Spinal cord (tissue), 10 donors: ENCODE results near the gene TXNDC9. TPM values are rescaled to one million over a fixed set of nuclear protein-coding genes. Genes with fewer than 3 reads are reported as not detected.
"Not testable (repeated sequence)": the region's sequence is repeated elsewhere in the genome, so short reads cannot be mapped to it uniquely, and the experiment has no call there.

Source experiments
- DNase-seq, 6 donors: peaks; one replicate each; pipeline versions ENCODE4 v3.0.0 to v3.0.0-alpha.2; 2013 to 2015; ENCODE audit warnings: low spot score in 6 of 6, low read depth in 4 of 6
- H3K27ac ChIP-seq: one replicate; pipeline ENCODE4 v1.5.1; 2013; ENCODE audit warnings: low read depth, low read length, control low read depth
- H3K27me3 ChIP-seq: one replicate; pipeline ENCODE4 v1.6.1; 2013; ENCODE audit warnings: low read length; ENCODE audit not compliant: control insufficient read depth, insufficient read depth
- H3K36me3 ChIP-seq: one replicate; pipeline ENCODE4 v1.6.1; 2013; ENCODE audit warnings: low read length; ENCODE audit not compliant: control insufficient read depth, insufficient read depth
- H3K4me1 ChIP-seq: one replicate; pipeline ENCODE4 v1.6.1; 2013; ENCODE audit warnings: low read length; ENCODE audit not compliant: control insufficient read depth, insufficient read depth
- H3K4me3 ChIP-seq: one replicate; pipeline ENCODE4 v1.5.1; 2013; ENCODE audit warnings: low read depth, low read length, control low read depth
- H3K9me3 ChIP-seq: one replicate; pipeline ENCODE4 v1.6.1; 2013; ENCODE audit warnings: low read length; ENCODE audit not compliant: control insufficient read depth, insufficient read depth
- WGBS: methylation state at CpG from one replicate; pipeline ENCODE4 v1.1.5; 2013; ENCODE audit warnings: missing lambda C conversion rate; ENCODE audit not compliant: insufficient coverage; 5-methylcytosine and 5-hydroxymethylcytosine counted together
- polyA plus RNA-seq, 2 donors: library from polyadenylated mRNA; unstranded; fragments of 120-200 nt; gene quantifications; one replicate each; pipeline ENCODE4 v1.2.1, GENCODE V29; 2013; ENCODE audit not compliant: insufficient read length in 2 of 2
- total RNA-seq, 2 donors: library from RNA; depleted of rRNA in 1 of 2; stranded (reverse); fragments of 120-200 nt in 1 of 2; fragments of >200 nt in 1 of 2; gene quantifications; one replicate each; pipeline versions ENCODE4 v1.2.3 to v1.2.4, GENCODE V29; 2013 to 2014
- donor health status: healthy.

TXNDC9 gene
- total and polyA plus RNA-seq, 4 donors: 31.7 to 54.6 (median 40.3) TPM

- 100% methylated on average over 1 of the region's 2 CpGs for WGBS
- Histone ChIP-seq H3K27me3 (no peaks in the 10 kb centered on the region), H3K36me3 (peaks cover 12% of the 10 kb centered on the region), H3K4me1 (no peaks in the 10 kb centered on the region), H3K27ac (no peak overlapping the region), H3K9me3 (no peaks in the 10 kb centered on the region), H3K4me3 (no peak overlapping the region)
- no peak for DNase-seq
These were observed 29.5 kb upstream of the TXNDC9 start for GRCh38 chr2:99365661-99366060.

- DNase-seq: no peak
- H3K4me1 ChIP-seq: no peaks in the 10 kb centered on the region
- H3K36me3 ChIP-seq: no peaks in the 10 kb centered on the region
- H3K9me3 ChIP-seq: no peaks in the 10 kb centered on the region
- no peak overlapping the region for H3K4me3 ChIP-seq
- H3K27me3 ChIP-seq: no peaks in the 10 kb centered on the region
- H3K27ac ChIP-seq: no peak overlapping the region
These were observed 20.7 kb upstream of the TXNDC9 start for GRCh38 chr2:99356853-99357252.

GRCh38 chr2:99354825-99355224, 18.7 kb upstream of the TXNDC9 start:
- H3K27ac ChIP-seq, DNase-seq, H3K9me3 ChIP-seq, H3K27me3 ChIP-seq, H3K36me3 ChIP-seq, H3K4me3 ChIP-seq, H3K4me1 ChIP-seq: not testable (repeated sequence)
- WGBS: 100% methylated on average over 3 of the region's 8 CpGs

- WGBS: no CpG with 5 or more reads among the region's 1 CpG
- Histone ChIP-seq H3K27me3 (no peaks in the 10 kb centered on the region), H3K36me3 (no peaks in the 10 kb centered on the region), H3K27ac (no peak overlapping the region), H3K4me1 (no peaks in the 10 kb centered on the region), H3K9me3 (no peaks in the 10 kb centered on the region), H3K4me3 (no peak overlapping the region)
- no peak for DNase-seq
These were observed 17.9 kb upstream of the TXNDC9 start for GRCh38 chr2:99354070-99354469.

GRCh38 chr2:99350194-99350593, 14.1 kb upstream of the TXNDC9 start:
- Histone ChIP-seq H3K4me3 (no peak overlapping the region), H3K27ac (no peak overlapping the region)
- no peak for DNase-seq

GRCh38 chr2:99348173-99348572, 12.0 kb upstream of the TXNDC9 start:
- Histone ChIP-seq H3K4me1 (no peaks in the 10 kb centered on the region), H3K4me3 (no peak overlapping the region), H3K36me3 (no peaks in the 10 kb centered on the region), H3K27ac (no peak overlapping the region), H3K27me3 (no peaks in the 10 kb centered on the region), H3K9me3 (no peaks in the 10 kb centered on the region)
- WGBS: 100% methylated on average over 2 of the region's 3 CpGs
- DNase-seq: no peak

More at GRCh38 chr2:99350194-99350593, 14.1 kb upstream of the TXNDC9 start:
- H3K9me3 ChIP-seq: no peaks in the 10 kb centered on the region
- H3K4me1 ChIP-seq: no peaks in the 10 kb centered on the region
- H3K36me3 ChIP-seq: no peaks in the 10 kb centered on the region
- H3K27me3 ChIP-seq: no peaks in the 10 kb centered on the region

GRCh38 chr2:99346218-99346617, 10.1 kb upstream of the TXNDC9 start:
- no peak for DNase-seq
- H3K4me1 ChIP-seq: no peaks in the 10 kb centered on the region
- no peaks in the 10 kb centered on the region for H3K9me3 ChIP-seq
- no peak overlapping the region for H3K4me3 ChIP-seq
- no peaks in the 10 kb centered on the region for H3K27me3 ChIP-seq
- no peak overlapping the region for H3K27ac ChIP-seq
- no peaks in the 10 kb centered on the region for H3K36me3 ChIP-seq

GRCh38 chr2:99345446-99345845, 9.3 kb upstream of the TXNDC9 start:
- not testable (repeated sequence) for DNase-seq, H3K27ac ChIP-seq, H3K36me3 ChIP-seq, H3K4me3 ChIP-seq, H3K9me3 ChIP-seq, H3K4me1 ChIP-seq, H3K27me3 ChIP-seq
- 97% methylated on average over 5 of the region's 7 CpGs for WGBS

GRCh38 chr2:99342536-99342935, 6.4 kb upstream of the TXNDC9 start:
- Histone ChIP-seq H3K27me3 (no peaks in the 10 kb centered on the region), H3K27ac (no peak overlapping the region), H3K4me3 (no peak overlapping the region), H3K36me3 (no peaks in the 10 kb centered on the region), H3K9me3 (no peaks in the 10 kb centered on the region), H3K4me1 (peaks cover 2% of the 10 kb centered on the region)
- no CpG with 5 or more reads among the region's 2 CpGs for WGBS
- no peak for DNase-seq

- Histone ChIP-seq H3K9me3 (no peaks in the 10 kb centered on the region), H3K4me1 (peaks cover 2% of the 10 kb centered on the region), H3K27me3 (no peaks in the 10 kb centered on the region), H3K4me3 (no peak overlapping the region), H3K27ac (no peak overlapping the region), H3K36me3 (no peaks in the 10 kb centered on the region)
- 93% methylated on average over 3 of the region's 8 CpGs for WGBS
- DNase-seq: no peak
These were observed 4.6 kb upstream of the TXNDC9 start for GRCh38 chr2:99340669-99341236.
